ENCODE results near the gene CUL4A. TPM values are rescaled to one million over a fixed set of nuclear protein-coding genes. Genes with fewer than 3 reads are reported as not detected.
"Not testable (repeated sequence)": the region's sequence is repeated elsewhere in the genome, so short reads cannot be mapped to it uniquely, and the experiment has no call there.

CUL4A gene
- total RNA-seq, 4 donors from 2014 or later = 104 to 144 (median 107) TPM

GRCh38 chr13:113258321-113259054 is 49.1 kb downstream of the CUL4A start:
- H3K4me1 ChIP-seq = no peaks in the 10 kb centered on the region
- TF ChIP-seq CTCF (IDR thresholded peaks at IDR 0.05) (no peak), POLR2AphosphoS5 (IDR thresholded peaks at IDR 0.05) (no peak), POLR2A (IDR thresholded peaks at IDR 0.05) (no peak), EP300 (IDR thresholded peaks at IDR 0.05) (no peak)
- ATAC-seq = no peak
- no peaks in the 10 kb centered on the region for H3K9me3 ChIP-seq
- H3K27me3 ChIP-seq = no peaks in the 10 kb centered on the region
- 88 to 96% methylated on average over 3 to 5 of the region's 5 CpGs for WGBS, 2 donors (ENCODE audit: low coverage in 1 of 2)
- no peak overlapping the region for H3K27ac ChIP-seq
- no peak overlapping the region for H3K4me3 ChIP-seq
- peaks cover 0 to 99% of the 10 kb centered on the region in 2 donors for H3K36me3 ChIP-seq

GRCh38 chr13:113260996-113261395 is 51.6 kb downstream of the CUL4A start:
- Histone ChIP-seq H3K4me1 (no peaks in the 10 kb centered on the region), H3K4me3 (no peak overlapping the region), H3K27ac (no peak overlapping the region), H3K9me3 (no peaks in the 10 kb centered on the region), H3K27me3 (no peaks in the 10 kb centered on the region), H3K36me3 (peaks cover 0 to 99% of the 10 kb centered on the region in 2 donors)
- no peak for ATAC-seq
- WGBS, 2 donors (ENCODE audit: low coverage in 1 of 2) = 82 to 91% methylated on average over 11 to 13 of the region's 13 CpGs
- no peak for TF ChIP-seq CTCF (IDR thresholded peaks at IDR 0.05)
- TF ChIP-seq POLR2AphosphoS5 (IDR thresholded peaks at IDR 0.05) = no peak
- TF ChIP-seq POLR2A (IDR thresholded peaks at IDR 0.05) = no peak
- no peak for TF ChIP-seq EP300 (IDR thresholded peaks at IDR 0.05)

GRCh38 chr13:113263016-113263415 is 53.6 kb downstream of the CUL4A start:
- 80 to 81% methylated on average over 5 to 11 of the region's 14 CpGs for WGBS, 2 donors (ENCODE audit: low coverage in 1 of 2)
- ATAC-seq, H3K4me1 ChIP-seq, H3K9me3 ChIP-seq, H3K27me3 ChIP-seq, H3K27ac ChIP-seq, H3K4me3 ChIP-seq: not testable (repeated sequence)
- H3K36me3 ChIP-seq = peaks cover 0 to 95% of the 10 kb centered on the region in 2 donors

GRCh38 chr13:113267642-113268405 is 58.4 kb downstream of the CUL4A start:
- no peak overlapping the region for H3K27ac ChIP-seq
- peaks cover 0 to 60% of the 10 kb centered on the region in 2 donors for H3K36me3 ChIP-seq
- WGBS, 2 donors (ENCODE audit: low coverage in 1 of 2) = 78 to 81% methylated on average over 10 to 14 of the region's 20 CpGs
- TF ChIP-seq POLR2AphosphoS5 (IDR thresholded peaks at IDR 0.05) (no peak), EP300 (IDR thresholded peaks at IDR 0.05) (no peak)
- H3K4me3 ChIP-seq = no peak overlapping the region
- ATAC-seq = no peak
- H3K9me3 ChIP-seq = no peaks in the 10 kb centered on the region
- H3K27me3 ChIP-seq = no peaks in the 10 kb centered on the region
- H3K4me1 ChIP-seq = no peaks in the 10 kb centered on the region

GRCh38 chr13:113272031-113272430 is 62.6 kb downstream of the CUL4A start:
- 96 to 100% methylated on average over 1 to 2 of the region's 2 CpGs for WGBS, 2 donors (ENCODE audit: low coverage in 1 of 2)
- Histone ChIP-seq H3K9me3 (no peaks in the 10 kb centered on the region), H3K4me3 (no peak overlapping the region), H3K27me3 (no peaks in the 10 kb centered on the region), H3K27ac (no peak overlapping the region), H3K36me3 (peaks cover 0 to 28% of the 10 kb centered on the region in 2 donors), H3K4me1 (peaks cover 0 to 6% (median 0%) of the 10 kb centered on the region in 3 donors)
- no peak for ATAC-seq
- TF ChIP-seq EP300 (IDR thresholded peaks at IDR 0.05) (no peak), POLR2A (IDR thresholded peaks at IDR 0.05) (no peak), POLR2AphosphoS5 (IDR thresholded peaks at IDR 0.05) (no peak), CTCF (IDR thresholded peaks at IDR 0.05) (no peak)
